Glomerular endothelial cell (primary cell): ENCODE measurements around the gene ASB1. TPM values are rescaled to one million over a fixed set of nuclear protein-coding genes. Genes with fewer than 3 reads are reported as not detected.

Source experiments
- DNase-seq: peaks from one replicate; pipeline ENCODE4 v3.0.0-alpha.2; 2011; ENCODE audit warnings: low read depth, low spot score; ENCODE audit errors: extremely low read depth
- total RNA-seq: library from RNA; depleted of rRNA; stranded (reverse); fragments of >200 nt; gene quantifications from 2 replicates; pipeline ENCODE4 v1.2.3, GENCODE V29; 2015

ASB1 gene
- total RNA-seq, 1 donor from 2014 or later: 23.2 TPM

GRCh38 chr2:238489896-238490295, 63.2 kb downstream of the ASB1 start:
- no peak for DNase-seq

- DNase-seq: no peak
These were observed 66.1 kb downstream of the ASB1 start for GRCh38 chr2:238492840-238493239.

- DNase-seq: no peak
These were observed 66.7 kb downstream of the ASB1 start for GRCh38 chr2:238493411-238493810.

GRCh38 chr2:238493880-238494572, 67.3 kb downstream of the ASB1 start:
- DNase-seq: no peak

- DNase-seq: no peak
These were observed 67.8 kb downstream of the ASB1 start for GRCh38 chr2:238494573-238494961.

- no peak for DNase-seq
These were observed 68.7 kb downstream of the ASB1 start for GRCh38 chr2:238495422-238495821.

GRCh38 chr2:238496756-238497609, 70.3 kb downstream of the ASB1 start:
- no peak for DNase-seq

GRCh38 chr2:238497610-238498005, 70.9 kb downstream of the ASB1 start:
- no peak for DNase-seq

GRCh38 chr2:238498188-238498587, 71.5 kb downstream of the ASB1 start:
- no peak for DNase-seq

GRCh38 chr2:238498691-238499295, 72.1 kb downstream of the ASB1 start:
- DNase-seq: no peak

- DNase-seq: no peak
These were observed 73.2 kb downstream of the ASB1 start for GRCh38 chr2:238499731-238500580.

GRCh38 chr2:238501311-238501710, 74.6 kb downstream of the ASB1 start:
- DNase-seq: no peak

Other genes starting within 250 kb of the ASB1 start
- 12.9 and 25.1 TPM in 2 replicates for gene ILKAP, start 223.2 kb upstream of the ASB1 start, total RNA-seq
- gene HES6, start 186.9 kb upstream of the ASB1 start, total RNA-seq: 6.0 and 7.2 TPM in 2 replicates
- gene PER2, start 138.3 kb upstream of the ASB1 start, total RNA-seq: 1.5 and 3.7 TPM in 2 replicates
- 8.8 and 8.9 TPM in 2 replicates for gene TRAF3IP1, start 106.4 kb upstream of the ASB1 start, total RNA-seq